Measurements from ENCODE around the gene TGFBI.

Gene TGFBI

DNA sequence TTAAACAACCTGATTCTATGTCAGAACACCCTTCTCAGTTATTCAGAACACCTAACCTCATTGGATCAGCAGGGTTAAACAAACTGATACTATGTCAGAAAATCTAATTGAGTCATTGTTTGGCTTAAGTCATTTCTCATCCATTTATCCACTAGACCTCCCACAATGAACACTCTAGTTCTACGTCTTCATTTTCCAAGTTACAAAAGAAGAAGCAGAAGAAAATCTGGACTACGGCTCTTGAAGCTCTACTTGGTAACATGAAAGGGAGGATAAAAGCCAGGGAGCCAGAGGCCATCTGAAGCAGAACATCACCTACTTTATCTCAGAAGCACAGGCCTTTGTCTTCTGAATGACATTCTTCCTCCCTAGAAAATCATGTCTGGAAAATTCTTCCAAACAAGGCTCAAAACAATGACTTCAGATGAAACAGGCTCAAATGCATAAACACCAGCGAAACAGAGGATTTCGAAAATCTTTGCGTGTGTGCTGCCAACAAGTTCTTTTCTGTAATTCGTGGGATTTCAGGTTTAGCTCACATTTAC, 35.4 kb upstream of the TGFBI start:
- no peak overlapping the region for H3K9ac ChIP-seq (ENCODE audit: low read length)
- H3K4me3 ChIP-seq (ENCODE audit: low read depth, low read length) = no peak overlapping the region
- H3K27ac ChIP-seq (ENCODE audit: low read depth, low read length) = no peak overlapping the region
- no peaks in the 10 kb centered on the region for H3K27me3 ChIP-seq (ENCODE audit: control insufficient read depth, insufficient read depth, low read length)
- no peaks in the 10 kb centered on the region for H3K9me3 ChIP-seq (ENCODE audit: control insufficient read depth, insufficient read depth, low read depth, low read length)
- H3K4me1 ChIP-seq (ENCODE audit: control insufficient read depth, insufficient read depth, low read length) = no peaks in the 10 kb centered on the region
- H3K36me3 ChIP-seq (ENCODE audit: control insufficient read depth, insufficient read depth, low read length) = no peaks in the 10 kb centered on the region

DNA sequence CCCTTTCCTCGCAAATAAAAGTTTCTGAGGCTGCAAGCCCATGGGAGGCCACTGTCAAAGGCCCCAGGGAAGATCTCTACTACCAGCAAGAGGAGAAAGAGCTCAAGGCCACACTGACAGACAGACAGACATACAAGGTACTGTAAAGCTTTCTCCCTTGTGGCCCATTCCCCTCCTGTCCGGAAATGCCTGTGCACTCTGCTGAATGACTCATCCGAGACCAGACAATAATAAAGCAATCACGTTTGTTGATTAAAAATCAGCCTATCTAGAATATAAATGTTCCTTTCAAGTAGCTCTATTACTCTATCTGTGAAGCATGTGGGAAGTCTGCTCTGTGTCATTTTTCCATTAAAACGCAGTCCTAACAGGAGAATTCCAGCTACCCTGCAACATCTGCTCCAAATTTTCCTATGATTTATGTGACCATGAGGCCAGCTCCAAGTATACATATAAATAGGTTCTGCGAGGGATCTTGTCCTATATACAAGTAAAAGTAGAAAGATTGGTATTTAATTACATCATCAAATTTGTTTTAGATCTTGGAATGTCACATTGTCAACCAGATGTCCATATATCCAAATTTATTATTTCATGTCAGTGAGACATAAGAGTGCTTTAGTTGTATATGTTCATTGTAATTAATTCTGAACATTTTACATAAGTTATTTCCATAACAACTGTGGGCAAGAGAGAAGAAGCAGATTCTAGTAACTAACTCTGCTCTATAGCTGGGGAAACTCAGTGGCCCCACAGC, 34.7 kb upstream of the TGFBI start:
- Histone ChIP-seq H3K9me3 (ENCODE audit: control insufficient read depth, insufficient read depth, low read depth, low read length) (no peaks in the 10 kb centered on the region), H3K27ac (ENCODE audit: low read depth, low read length) (no peak overlapping the region), H3K4me1 (ENCODE audit: control insufficient read depth, insufficient read depth, low read length) (no peaks in the 10 kb centered on the region), H3K27me3 (ENCODE audit: control insufficient read depth, insufficient read depth, low read length) (no peaks in the 10 kb centered on the region), H3K9ac (ENCODE audit: low read length) (no peak overlapping the region), H3K36me3 (ENCODE audit: control insufficient read depth, insufficient read depth, low read length) (no peaks in the 10 kb centered on the region), H3K4me3 (ENCODE audit: low read depth, low read length) (no peak overlapping the region)

DNA sequence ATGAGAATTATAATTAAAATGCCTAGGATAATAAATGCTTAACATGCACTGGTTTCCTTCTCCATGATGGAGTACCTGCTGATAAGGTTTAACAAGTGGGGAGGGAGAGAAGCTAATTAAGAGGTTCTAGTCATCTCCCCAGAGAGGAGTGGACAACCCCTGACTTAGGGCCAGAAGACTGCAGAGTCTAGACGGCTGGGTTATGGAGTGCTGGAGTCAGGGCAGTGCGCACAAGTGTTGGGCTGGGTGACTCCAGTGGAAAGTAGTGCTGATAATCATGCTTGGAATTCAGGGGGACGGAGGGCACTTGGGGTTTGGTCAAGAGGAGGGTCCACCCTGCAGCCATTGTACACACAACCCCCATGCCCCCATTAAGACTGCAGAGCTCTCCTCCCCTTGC, 32.8 kb upstream of the TGFBI start:
- H3K9me3 ChIP-seq (ENCODE audit: control insufficient read depth, insufficient read depth, low read depth, low read length) = no peaks in the 10 kb centered on the region
- H3K4me3 ChIP-seq (ENCODE audit: low read depth, low read length) = no peak overlapping the region
- no peak overlapping the region for H3K27ac ChIP-seq (ENCODE audit: low read depth, low read length)
- H3K9ac ChIP-seq (ENCODE audit: low read length) = no peak overlapping the region
- no peaks in the 10 kb centered on the region for H3K36me3 ChIP-seq (ENCODE audit: control insufficient read depth, insufficient read depth, low read length)
- no peaks in the 10 kb centered on the region for H3K27me3 ChIP-seq (ENCODE audit: control insufficient read depth, insufficient read depth, low read length)
- no peaks in the 10 kb centered on the region for H3K4me1 ChIP-seq (ENCODE audit: control insufficient read depth, insufficient read depth, low read length)

DNA sequence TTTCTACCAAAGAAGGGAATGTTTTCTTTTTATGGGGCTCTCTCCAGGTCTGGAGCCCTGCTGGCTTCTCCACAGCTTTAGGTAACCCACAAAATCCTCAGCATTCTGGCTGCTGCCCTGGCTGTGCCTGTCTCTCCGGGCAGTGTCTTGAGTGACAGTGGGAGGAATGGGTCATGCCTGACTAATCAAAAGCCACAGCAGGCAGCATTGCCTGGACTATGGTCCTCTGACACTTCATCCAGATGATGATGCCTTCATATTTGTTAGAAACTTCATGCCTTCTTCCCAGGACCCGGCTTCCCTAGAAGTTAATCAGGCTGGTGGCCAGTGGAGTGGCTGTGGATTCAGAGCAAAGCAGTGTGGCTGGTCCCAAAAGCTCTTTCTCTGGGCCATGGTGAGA, 32.2 kb upstream of the TGFBI start:
- H3K36me3 ChIP-seq (ENCODE audit: control insufficient read depth, insufficient read depth, low read length) = no peaks in the 10 kb centered on the region
- H3K27ac ChIP-seq (ENCODE audit: low read depth, low read length) = no peak overlapping the region
- 0 out of 2 replicates have a peak, but pooled peaks cover under 1% of the 10 kb centered on the region for H3K4me1 ChIP-seq (ENCODE audit: control insufficient read depth, insufficient read depth, low read length)
- no peak overlapping the region for H3K9ac ChIP-seq (ENCODE audit: low read length)
- H3K9me3 ChIP-seq (ENCODE audit: control insufficient read depth, insufficient read depth, low read depth, low read length) = no peaks in the 10 kb centered on the region
- no peak overlapping the region for H3K4me3 ChIP-seq (ENCODE audit: low read depth, low read length)
- no peaks in the 10 kb centered on the region for H3K27me3 ChIP-seq (ENCODE audit: control insufficient read depth, insufficient read depth, low read length)

DNA sequence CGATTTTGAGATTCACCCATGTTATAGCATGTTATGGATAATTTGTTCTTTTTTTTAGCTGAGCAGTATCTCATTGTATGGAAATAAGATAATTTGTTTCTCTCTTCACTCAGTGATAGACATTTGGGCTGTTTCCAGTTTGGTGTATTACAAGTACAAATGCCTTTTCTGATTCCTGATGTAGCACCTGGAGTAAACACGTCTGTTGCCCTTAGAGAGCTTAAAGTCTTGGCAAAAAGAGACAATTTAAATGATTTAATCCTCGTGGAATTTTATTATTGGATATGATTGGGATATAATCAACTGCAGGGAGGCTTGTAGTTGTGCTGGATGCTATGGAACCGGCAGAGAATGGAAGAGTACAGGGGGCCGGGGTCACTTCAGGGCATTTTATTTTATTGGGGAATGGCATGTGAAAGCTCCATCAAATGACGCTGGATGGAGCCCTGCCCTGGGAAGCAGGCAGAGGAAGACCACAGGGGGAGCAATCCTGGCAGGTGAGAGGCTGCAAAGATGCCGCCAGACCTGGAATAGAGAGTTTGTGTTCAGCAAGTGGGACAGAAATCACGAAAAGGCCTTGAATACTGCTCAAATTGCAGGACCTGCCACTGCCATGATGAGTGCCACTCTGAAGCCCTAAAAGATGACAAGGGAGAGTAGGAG, 31.0 kb upstream of the TGFBI start:
- Histone ChIP-seq H3K9ac (ENCODE audit: low read length) (no peak overlapping the region), H3K9me3 (ENCODE audit: control insufficient read depth, insufficient read depth, low read depth, low read length) (no peaks in the 10 kb centered on the region), H3K27me3 (ENCODE audit: control insufficient read depth, insufficient read depth, low read length) (no peaks in the 10 kb centered on the region), H3K27ac (ENCODE audit: low read depth, low read length) (no peak overlapping the region), H3K4me3 (ENCODE audit: low read depth, low read length) (no peak overlapping the region), H3K36me3 (ENCODE audit: control insufficient read depth, insufficient read depth, low read length) (no peaks in the 10 kb centered on the region), H3K4me1 (ENCODE audit: control insufficient read depth, insufficient read depth, low read length) (0 out of 2 replicates have a peak, but pooled peaks cover 3% of the 10 kb centered on the region)

DNA sequence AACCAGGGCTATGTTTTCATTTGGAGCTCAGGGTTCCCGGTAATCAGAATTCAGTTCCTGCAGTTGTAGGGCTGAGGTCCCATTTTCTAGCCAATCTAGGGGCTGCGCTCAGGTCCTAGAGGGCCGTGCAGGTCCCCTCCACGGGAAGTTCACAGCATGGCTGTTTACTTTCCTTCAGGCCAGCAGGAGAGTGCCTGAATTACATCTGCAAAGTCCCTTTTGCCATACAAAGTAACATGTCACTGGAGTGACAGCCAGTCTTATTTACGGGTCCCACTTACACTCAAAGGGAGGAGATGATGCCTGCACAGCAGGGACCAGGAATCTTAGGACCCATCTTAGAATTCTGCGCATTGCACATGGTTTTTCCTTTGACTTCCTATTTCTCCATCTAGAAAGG, 29.9 kb upstream of the TGFBI start:
- no peak overlapping the region for H3K9ac ChIP-seq (ENCODE audit: low read length)
- no peaks in the 10 kb centered on the region for H3K36me3 ChIP-seq (ENCODE audit: control insufficient read depth, insufficient read depth, low read length)
- 0 out of 2 replicates have a peak, but pooled peaks cover 3% of the 10 kb centered on the region for H3K4me1 ChIP-seq (ENCODE audit: control insufficient read depth, insufficient read depth, low read length)
- no peak overlapping the region for H3K27ac ChIP-seq (ENCODE audit: low read depth, low read length)
- H3K9me3 ChIP-seq (ENCODE audit: control insufficient read depth, insufficient read depth, low read depth, low read length) = no peaks in the 10 kb centered on the region
- H3K4me3 ChIP-seq (ENCODE audit: low read depth, low read length) = no peak overlapping the region
- H3K27me3 ChIP-seq (ENCODE audit: control insufficient read depth, insufficient read depth, low read length) = no peaks in the 10 kb centered on the region

DNA sequence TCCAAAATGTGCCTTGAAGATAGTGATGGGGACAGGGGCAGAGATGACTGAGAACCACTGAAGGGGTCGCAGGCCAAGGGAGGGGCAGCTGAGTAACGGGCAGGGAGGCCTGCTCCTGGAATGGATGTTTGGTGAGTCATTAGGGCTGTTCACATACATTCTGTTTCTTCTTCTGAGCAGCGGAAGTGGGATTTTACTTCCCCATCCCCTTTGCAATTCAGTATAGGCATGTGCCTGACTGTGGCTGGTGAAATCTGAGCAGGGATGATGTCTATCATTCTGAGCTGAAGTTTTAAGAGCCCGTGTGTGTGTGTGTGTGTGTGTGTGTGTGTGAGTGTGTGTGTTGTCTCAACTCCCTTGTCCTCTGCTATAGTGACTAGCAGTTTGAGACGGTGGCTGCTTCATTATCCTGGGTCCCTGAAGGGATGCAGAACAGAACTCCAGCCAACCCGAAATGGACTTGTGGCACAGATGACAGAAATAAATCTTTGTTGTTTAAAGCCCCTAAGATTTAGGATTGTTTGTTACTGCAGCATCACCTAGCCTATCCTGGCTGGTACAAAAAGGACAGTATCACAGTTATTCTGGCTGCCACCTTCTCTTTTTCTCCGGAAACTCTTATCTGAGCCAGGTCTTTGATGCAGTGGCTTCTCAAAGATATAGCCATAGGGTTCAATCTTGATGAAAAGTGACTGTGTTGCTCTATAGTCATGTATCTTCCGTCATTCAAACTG, 29.2 kb upstream of the TGFBI start:
- Histone ChIP-seq H3K27me3 (ENCODE audit: control insufficient read depth, insufficient read depth, low read length) (no peaks in the 10 kb centered on the region), H3K36me3 (ENCODE audit: control insufficient read depth, insufficient read depth, low read length) (no peaks in the 10 kb centered on the region), H3K4me1 (ENCODE audit: control insufficient read depth, insufficient read depth, low read length) (0 out of 2 replicates have a peak, but pooled peaks cover 3% of the 10 kb centered on the region), H3K27ac (ENCODE audit: low read depth, low read length) (no peak overlapping the region), H3K4me3 (ENCODE audit: low read depth, low read length) (no peak overlapping the region), H3K9ac (ENCODE audit: low read length) (no peak overlapping the region), H3K9me3 (ENCODE audit: control insufficient read depth, insufficient read depth, low read depth, low read length) (no peaks in the 10 kb centered on the region)

DNA sequence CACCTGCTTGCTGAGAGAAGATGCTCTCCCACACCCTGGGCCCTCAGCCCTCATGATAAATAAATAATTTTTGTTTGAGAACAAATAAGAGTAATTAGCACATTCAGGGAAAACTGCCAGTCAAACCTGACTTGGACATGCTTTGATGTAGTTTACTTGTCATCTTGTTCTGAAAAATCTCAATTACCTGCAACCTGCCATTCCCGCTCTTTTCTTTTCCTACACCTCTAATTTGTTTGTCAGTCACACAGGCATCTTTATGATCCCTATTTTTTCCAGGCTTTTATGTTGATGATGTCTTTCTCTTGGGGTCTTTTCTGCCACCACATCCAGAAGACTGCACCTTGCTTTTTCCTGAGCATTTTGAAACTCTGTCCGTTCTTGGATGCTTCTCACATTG, 28.6 kb upstream of the TGFBI start:
- no peak overlapping the region for H3K9ac ChIP-seq (ENCODE audit: low read length)
- H3K27ac ChIP-seq (ENCODE audit: low read depth, low read length) = no peak overlapping the region

DNA sequence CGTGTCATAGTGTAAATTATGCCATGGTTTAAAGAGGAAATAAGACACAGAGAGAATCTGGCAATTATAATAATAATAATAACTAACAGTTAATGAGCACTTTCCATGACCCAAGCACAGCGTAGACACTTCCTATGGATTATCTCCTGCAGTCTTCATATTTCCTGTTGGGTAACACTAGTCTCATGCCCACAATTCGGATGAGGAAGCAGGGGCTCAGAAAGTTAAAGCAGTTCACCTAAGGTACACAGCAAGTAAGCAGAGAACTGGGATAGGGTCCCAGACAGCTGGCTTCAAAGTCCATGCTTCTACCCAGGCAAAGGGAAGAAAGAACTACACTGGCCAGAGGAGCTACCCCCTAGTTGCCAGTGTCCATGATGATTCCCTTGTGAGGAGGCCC, 27.9 kb upstream of the TGFBI start:
- 0 out of 2 replicates have a peak, but pooled peaks cover 3% of the 10 kb centered on the region for H3K4me1 ChIP-seq (ENCODE audit: control insufficient read depth, insufficient read depth, low read length)
- H3K9ac ChIP-seq (ENCODE audit: low read length) = no peak overlapping the region
- H3K27me3 ChIP-seq (ENCODE audit: control insufficient read depth, insufficient read depth, low read length) = no peaks in the 10 kb centered on the region
- H3K9me3 ChIP-seq (ENCODE audit: control insufficient read depth, insufficient read depth, low read depth, low read length) = no peaks in the 10 kb centered on the region
- H3K4me3 ChIP-seq (ENCODE audit: low read depth, low read length) = no peak overlapping the region
- no peaks in the 10 kb centered on the region for H3K36me3 ChIP-seq (ENCODE audit: control insufficient read depth, insufficient read depth, low read length)
- no peak overlapping the region for H3K27ac ChIP-seq (ENCODE audit: low read depth, low read length)

More for the DNA sequence above, 28.6 kb upstream of the TGFBI start:
- no peaks in the 10 kb centered on the region for H3K36me3 ChIP-seq (ENCODE audit: control insufficient read depth, insufficient read depth, low read length)
- no peak overlapping the region for H3K4me3 ChIP-seq (ENCODE audit: low read depth, low read length)
- no peaks in the 10 kb centered on the region for H3K27me3 ChIP-seq (ENCODE audit: control insufficient read depth, insufficient read depth, low read length)
- no peaks in the 10 kb centered on the region for H3K9me3 ChIP-seq (ENCODE audit: control insufficient read depth, insufficient read depth, low read depth, low read length)
- H3K4me1 ChIP-seq (ENCODE audit: control insufficient read depth, insufficient read depth, low read length) = 0 out of 2 replicates have a peak, but pooled peaks cover 3% of the 10 kb centered on the region

DNA sequence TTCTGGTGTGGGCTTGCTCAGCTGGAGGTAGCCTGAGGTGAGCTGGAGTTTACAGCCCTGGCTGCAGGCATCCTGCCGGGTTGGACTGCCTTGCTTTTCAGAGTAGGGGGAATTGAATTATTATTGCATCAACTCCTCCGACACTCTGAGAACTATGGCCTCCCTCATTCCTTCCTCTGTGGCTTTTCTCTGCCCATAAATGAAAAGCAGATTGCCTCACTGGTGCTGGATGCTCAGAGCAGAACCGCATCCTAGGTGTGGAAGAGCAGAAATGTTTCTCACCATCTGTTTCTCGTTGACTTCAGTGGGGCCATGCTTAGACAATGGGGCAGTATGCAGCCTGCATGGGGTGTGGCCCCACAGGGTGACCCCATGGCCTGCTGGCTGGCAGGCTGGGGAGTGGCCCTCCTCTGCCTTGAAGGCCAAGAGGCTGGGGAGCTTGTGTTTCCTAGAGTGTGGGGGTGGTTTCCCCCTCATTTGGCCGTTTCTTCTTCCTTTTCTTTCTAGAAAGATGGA, 27.3 kb upstream of the TGFBI start:
- Histone ChIP-seq H3K27ac (ENCODE audit: low read depth, low read length) (no peak overlapping the region), H3K4me3 (ENCODE audit: low read depth, low read length) (no peak overlapping the region), H3K36me3 (ENCODE audit: control insufficient read depth, insufficient read depth, low read length) (no peaks in the 10 kb centered on the region), H3K9ac (ENCODE audit: low read length) (no peak overlapping the region), H3K4me1 (ENCODE audit: control insufficient read depth, insufficient read depth, low read length) (peaks cover 4% of the 10 kb centered on the region; the same call in 1 of the 2 replicates), H3K9me3 (ENCODE audit: control insufficient read depth, insufficient read depth, low read depth, low read length) (no peaks in the 10 kb centered on the region), H3K27me3 (ENCODE audit: control insufficient read depth, insufficient read depth, low read length) (no peaks in the 10 kb centered on the region; the same call in 1 of the 2 replicates)

All from HUES6 (cell line).